Mammary epithelial cell (primary cell): Measurements from ENCODE around the gene GRIN2A.

Experiments
- CTCF ChIP-seq, 2 donors: IDR thresholded peaks in 1 of 2; conservative IDR thresholded peaks in 1 of 2; 2 replicates each; pipeline ENCODE4 v1.5.1; 2011 to 2012; ENCODE audit warnings: inconsistent platforms in 2 of 2, low read length in 2 of 2, mild to moderate bottlenecking in 2 of 2, control low read depth in 1 of 2, low read depth in 1 of 2; ENCODE audit not compliant: insufficient read depth in 1 of 2; ENCODE audit errors: extremely low read depth in 1 of 2
- EZH2 ChIP-seq: IDR thresholded peaks from 2 replicates; pipeline ENCODE4 v1.6.1; 2012; ENCODE audit warnings: low read length, inconsistent platforms, borderline replicate concordance

- TF ChIP-seq EZH2 (no peak), CTCF (conservative IDR thresholded peaks at IDR 0.05 in 1 of 2, IDR thresholded peaks at IDR 0.05 in 1 of 2; ENCODE audit: extremely low read depth in 1 of 2, insufficient read depth in 1 of 2, low read depth in 1 of 2, low read length in 2 of 2) (no peak)
These were observed 228.2 kb downstream of the GRIN2A start for GRCh38 chr16:9953908-9954570.
